Myocyte (in vitro differentiated cells): Measurements from ENCODE around the gene LRP1B. TPM values are rescaled to one million over a fixed set of nuclear protein-coding genes. Genes with fewer than 3 reads are reported as not detected.
"Not testable (repeated sequence)": the region's sequence is repeated elsewhere in the genome, so short reads cannot be mapped to it uniquely, and the experiment has no call there.

ENCODE experiments used
- DNase-seq: peaks from one replicate; pipeline ENCODE4 v3.0.0-alpha.2; 2012; ENCODE audit warnings: low read depth
- total RNA-seq: library from RNA; depleted of rRNA; stranded (reverse); fragments of >200 nt; gene quantifications from 2 replicates; pipeline ENCODE4 v1.2.3, GENCODE V29; 2014

The LRP1B gene
- total RNA-seq, 1 donor from 2014 or later = 0.05 TPM

DNA sequence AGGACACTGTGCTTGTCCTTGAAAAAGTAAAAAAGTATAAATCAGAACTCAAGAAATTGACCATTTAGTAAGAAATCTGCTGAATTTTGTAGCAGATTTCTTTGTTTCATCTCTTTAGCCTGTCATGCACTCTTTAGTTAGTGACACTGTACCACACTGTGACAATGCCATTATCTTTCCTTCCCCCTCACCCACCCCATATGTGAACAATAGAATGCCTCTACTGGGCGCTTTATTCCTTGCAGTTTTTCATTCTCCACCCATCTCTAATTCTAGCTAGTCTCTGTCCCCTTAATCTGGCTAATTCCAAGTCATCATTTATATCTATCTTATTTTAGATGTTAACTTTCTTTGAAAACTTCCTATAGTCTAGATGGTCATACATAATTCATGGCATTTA is 241.0 kb downstream of the LRP1B start:
- DNase-seq = no peak

DNA sequence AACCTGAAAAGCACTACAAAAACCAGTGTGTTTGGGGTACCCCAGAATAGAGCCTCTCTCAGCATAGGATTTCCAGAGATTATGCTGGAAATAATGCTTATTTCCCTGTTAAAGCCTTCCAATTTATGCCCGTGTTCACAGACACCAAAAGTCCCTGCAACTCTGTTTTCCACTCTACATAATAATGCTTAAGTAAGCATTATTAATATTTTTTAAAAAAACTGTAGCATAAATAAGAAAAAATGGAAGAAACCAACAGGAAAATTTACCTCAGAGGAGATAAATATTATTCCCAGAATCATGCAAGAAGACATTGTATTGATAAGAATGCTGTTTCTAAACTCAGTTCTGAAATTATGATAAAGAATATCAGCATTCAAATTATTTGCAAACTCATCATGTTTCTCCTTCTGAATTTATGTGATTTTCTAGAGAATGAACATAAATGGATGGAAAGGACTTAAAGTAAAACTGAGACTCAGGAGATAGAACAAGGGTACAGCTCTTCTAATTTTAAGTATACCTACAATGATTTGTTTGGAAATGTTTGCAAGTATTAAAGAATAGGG is 241.7 kb downstream of the LRP1B start:
- DNase-seq = no peak

DNA sequence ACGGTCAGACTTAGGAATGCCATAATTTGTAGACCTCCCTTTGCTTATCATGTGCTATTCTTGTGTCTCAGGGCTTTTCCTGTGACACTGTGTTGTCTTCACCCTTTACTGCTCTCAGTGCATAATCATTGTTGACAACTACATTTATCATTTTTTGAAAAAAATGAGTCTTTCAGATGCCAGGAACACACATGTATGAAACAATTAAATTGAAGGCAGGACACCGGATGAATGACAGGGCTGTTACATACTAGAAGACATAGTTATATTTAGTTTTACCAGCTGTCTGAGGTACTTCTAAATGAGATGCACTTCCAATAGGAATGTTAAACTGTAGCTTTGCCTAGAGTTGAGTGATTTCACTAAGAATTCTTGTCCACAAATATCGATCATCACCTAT is 243.5 kb downstream of the LRP1B start:
- DNase-seq = no peak

DNA sequence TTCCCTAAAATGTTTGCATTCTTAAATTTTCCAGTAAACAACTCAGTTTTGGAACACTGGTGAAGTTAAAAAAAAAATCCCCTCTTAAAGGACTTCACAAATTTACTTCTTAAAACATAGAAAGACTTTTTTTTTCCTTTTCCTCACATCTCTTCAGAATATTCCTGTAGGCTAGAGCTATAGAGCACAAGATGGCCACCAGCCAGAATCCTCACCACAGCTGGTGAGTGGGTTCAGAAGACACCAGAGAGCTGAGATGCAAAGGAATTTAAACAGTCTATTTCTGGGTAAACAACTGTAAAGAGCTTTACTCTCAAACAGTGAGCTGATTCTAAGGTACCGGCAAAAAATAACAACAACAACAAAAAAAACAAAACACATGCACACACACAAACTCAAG is 252.8 kb downstream of the LRP1B start:
- no peak for DNase-seq

DNA sequence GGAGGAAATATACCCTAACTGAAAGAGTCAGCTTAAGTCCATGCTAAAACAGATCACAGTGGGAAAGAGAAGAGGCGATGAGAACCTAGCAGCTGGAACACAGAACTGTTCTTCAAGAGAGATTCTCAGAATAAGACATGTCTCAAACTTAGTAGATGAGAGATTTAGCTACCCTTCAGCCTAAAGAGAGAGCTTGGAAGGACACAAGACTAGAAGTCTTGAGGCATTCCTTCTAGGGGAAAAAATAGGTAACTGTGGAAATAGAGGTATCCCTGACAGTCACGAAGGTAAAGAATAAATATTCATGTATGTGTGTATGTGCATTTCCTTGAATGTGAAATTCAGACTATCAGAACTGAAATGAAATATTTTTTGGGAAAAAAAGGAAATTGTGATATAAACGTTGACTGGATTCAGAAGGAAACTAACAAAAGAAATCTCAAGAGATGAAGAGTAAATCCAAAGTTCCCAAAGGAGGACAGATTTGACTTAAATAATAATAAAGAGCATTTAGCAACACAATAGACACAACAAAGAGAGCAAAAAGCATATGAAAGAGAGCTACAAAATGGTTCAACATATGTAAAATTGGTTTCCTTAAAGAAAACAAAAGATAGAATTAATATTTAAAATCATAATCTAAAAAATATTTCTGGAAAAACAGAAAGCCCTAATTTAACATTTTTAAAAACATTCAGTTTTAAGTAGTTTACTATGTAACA is 258.7 kb downstream of the LRP1B start:
- no peak for DNase-seq

DNA sequence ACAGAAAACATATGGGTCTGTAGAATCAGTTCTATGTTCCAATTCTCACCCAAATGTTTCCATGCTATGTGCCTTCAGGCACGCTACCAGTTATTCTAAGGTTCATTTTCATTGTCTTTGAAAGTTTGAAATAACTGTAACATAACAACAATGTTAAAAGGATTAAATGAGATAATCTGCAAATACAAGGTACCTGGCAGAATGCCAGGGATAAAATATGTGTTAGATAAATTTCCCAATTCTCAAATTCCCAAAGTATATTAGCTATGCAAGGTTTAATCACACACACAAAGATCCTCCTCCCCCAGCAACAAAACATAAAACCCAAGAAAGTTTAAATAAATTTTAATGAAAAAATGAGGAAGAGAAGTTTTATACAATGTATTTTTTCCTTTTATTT is 261.2 kb downstream of the LRP1B start:
- no peak for DNase-seq

DNA sequence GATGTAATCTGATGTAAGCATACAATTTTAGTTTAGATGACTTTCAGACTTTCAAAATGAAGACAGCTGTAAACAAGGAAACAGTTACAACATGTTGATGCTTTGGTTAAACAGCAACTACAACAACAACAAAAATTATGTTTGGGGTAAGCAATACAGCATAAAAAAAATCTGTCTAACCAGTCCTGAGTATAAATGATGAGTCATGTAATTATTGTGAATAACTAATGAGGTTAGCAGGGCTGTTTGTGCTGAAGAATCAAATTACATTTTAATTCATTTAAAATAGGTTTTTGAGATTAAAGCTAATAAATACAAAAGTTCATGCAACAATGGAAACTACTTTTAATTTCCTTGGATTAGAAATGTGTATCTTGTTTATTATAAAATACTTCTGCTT is 266.9 kb downstream of the LRP1B start:
- no peak for DNase-seq

DNA sequence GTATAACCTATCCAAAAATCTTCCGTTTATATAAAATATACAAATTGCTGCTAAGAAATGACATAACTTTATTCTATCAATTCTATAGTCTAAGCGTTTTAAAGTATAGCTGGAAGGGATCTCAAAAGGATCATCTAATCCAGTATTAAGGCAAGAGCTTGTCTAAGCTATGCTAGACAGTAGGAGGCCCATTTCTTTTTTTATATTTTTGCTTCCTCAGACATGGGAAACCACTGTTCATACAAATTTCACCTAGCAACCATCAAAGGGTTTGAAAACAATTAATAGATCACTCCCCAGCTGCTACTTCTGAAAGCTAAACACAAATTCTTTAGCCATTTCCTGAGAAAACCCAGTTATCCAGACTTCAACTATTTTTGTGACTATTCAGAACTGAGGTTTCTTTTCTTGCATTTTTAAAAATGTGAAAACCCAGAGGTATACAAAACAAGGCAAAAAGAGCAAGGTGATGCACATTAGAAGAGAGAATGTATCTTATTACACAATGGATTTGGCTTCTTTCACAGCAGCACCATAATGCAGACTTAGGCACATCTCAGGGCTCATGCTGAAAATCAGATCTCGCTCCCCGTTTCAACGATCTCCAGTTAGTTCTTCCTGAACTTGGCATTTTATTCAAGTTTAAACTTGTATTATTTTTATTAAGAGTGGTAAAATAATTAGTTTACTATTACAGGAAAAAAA is 274.4 kb downstream of the LRP1B start:
- no peak for DNase-seq

DNA sequence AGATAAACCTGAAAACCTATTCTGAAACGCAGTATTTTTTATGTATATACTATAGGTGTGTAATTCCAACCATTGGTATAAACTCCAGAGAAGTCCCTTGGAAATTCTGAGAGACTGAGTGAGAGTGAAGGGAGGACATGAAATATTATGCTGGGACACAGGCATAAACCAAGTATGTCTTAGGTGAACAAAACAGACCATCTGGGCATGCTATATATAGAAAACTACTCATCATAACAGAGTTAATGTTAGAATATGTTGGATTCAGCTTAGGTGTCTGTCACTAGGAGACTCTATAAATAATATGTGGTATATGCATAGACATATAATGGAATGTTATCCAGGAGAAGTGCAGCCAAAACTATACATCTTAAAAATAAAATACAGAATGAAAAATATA is 282.6 kb downstream of the LRP1B start:
- peak; percentile 0 for DNase-seq

DNA sequence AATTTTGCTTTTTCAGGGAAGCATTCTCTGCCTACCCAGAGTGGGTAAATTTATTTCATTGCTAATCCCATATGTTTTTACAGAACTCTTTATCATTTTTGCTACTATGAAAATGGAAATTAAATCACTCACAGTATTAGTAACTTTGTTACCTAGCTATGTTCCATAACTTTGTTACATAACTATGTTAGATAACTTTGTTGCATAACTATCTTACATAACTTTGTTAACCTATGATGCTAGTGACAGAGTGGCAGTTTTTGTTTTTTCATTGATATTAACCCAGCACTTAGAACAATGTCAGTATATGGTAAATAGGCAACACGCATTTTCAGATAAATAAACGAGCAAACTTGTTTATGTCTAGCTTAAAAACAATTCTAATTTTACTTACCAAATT is 286.6 kb downstream of the LRP1B start:
- no peak for DNase-seq

DNA sequence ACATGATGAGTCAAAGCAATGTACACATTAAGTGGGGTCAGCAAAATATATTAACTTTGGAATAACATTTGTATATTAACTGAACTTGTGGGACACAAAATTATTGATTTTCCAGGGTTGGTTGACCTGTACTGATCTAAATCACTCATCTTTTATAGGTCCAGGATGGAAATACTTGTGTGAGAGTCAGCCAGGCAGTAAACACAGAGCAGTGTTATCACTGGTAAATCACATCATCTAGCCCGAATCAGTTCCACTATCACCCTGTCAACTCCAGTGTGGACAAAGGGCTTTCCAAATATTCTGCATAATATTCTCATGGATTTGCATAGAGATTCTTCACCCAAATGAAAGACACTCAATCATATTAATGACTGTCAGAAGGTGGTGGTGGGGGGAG is 295.7 kb downstream of the LRP1B start:
- no peak for DNase-seq

DNA sequence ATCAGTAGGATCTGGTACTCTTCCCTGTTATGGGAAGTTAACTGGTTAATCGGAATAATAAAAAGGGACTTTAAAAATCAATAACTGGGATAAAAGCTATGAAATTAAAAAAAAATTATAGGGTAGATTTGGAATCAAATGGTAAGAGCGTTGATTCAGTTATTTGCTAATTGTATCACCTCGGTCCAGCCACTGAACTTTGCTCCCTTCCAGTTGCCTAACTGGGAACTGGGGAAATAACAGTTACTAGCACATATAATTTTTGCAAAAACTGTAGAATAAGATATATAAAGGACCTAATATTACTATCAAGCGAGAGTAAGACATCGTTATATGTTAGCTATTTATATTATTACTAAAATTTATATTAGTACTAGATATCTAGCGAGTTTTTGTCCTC is 302.1 kb downstream of the LRP1B start:
- no peak for DNase-seq

DNA sequence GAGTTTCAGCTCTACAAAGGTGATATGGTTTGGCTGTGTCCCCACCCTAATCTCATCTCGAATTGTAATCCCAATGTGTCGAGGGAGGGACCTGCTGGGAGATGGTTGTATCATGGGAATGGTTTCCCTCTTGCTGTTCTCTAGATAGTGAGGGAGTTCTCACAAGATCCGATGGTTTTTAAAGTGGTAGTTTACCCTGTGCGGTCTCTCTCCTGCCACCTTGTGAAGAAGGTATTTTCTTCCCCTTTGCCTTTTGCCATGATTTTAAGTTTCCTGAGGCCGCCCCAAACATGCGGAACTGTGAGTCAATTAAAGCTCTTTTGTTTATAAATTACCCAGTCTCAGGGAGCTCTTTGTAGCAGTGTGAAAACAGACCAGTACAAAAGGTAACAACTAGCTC is 306.0 kb downstream of the LRP1B start:
- DNase-seq = no peak

DNA sequence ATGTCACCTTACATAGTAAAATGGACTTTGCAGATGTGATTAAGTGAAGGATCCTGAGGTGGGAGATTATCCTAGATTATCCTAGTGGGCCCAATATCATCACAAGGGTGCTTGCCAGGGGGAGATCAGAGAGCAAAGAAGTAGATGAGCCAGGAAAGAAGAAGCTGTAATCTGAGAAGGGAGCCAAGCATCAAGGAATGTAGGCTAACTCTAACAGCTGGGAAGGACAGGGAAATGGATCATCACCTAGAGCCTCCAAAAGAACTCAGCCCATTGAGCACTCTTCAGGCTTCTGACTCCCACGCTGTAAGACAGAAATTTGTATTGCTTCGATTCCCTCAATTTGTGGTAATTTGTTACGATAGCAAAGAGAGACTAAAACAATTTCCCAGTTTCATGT is 309.9 kb downstream of the LRP1B start:
- no peak for DNase-seq

DNA sequence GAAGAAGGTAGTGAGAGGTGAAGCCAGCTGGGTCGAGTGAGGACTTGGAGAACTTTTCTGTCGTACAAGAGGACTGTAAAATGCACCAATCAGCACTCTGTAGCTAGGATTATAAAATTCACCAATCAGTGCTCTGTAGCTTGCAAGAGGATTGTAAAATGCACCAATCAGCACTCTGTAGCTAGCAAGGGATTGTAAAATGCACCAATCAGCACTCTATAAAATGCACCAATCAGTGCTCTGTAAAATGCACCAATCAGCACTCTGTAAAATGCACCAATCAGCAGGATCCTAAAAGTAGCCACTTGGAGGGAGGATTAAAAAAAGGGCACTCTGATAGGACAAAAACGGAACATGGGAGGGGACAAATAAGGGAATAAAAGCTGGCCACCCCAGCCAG is 315.5 kb downstream of the LRP1B start:
- DNase-seq = not testable (repeated sequence)

DNA sequence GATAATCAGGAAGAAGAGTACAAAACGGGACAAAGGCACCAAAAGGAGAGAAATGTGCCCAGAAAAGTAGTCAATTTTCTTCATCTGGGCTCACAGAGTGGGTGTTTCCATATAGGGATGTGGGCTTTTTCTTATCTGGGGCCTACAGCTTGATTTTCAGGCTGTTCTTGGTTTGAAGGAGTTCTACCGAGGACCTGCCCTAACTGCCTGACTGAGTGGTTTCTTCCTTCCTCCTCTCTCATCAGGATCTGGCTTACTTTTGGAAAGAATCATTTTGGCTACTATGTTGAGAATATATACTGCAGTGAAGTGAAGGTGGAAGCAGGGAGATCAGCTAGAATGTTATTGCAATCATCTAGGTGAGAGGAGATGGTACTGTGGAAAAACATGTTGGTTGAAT is 316.7 kb downstream of the LRP1B start:
- no peak for DNase-seq

DNA sequence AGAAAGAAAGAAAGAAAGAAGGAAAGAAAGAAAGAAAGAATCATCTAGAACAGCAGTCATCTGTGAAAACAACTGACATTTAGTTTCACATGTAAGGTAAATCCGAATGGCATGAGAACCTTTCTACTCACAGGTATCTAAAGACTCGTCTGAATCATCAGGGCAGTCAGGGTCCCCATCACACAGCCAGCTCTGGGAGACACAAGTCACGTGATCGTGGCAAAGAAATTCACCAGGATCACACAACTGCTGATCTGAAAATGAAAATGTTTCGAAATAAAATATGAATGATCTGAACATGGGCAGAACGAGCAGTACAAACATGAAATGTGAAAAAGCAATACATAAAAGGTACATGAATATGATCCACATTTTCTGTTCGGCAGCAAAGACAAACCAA is 320.7 kb downstream of the LRP1B start:
- DNase-seq = no peak

DNA sequence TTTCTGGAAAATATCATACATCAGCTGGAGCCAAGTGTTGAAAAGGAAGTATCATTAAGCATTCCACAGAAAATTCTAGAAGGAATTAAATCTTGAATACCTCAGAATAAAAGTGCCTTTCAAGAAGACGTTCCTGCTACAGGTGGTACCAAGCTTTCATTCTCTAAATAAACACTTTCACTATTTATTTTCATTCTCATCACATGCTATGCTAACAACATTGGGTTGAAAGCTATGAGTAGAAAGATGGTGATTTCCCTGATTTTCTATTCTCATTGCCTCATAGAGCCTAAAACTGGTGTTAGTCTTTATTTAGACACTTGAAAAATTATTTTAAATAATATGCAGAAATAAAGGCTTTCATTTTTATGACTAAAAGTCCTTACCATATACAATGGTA is 324.7 kb downstream of the LRP1B start:
- DNase-seq = no peak

DNA sequence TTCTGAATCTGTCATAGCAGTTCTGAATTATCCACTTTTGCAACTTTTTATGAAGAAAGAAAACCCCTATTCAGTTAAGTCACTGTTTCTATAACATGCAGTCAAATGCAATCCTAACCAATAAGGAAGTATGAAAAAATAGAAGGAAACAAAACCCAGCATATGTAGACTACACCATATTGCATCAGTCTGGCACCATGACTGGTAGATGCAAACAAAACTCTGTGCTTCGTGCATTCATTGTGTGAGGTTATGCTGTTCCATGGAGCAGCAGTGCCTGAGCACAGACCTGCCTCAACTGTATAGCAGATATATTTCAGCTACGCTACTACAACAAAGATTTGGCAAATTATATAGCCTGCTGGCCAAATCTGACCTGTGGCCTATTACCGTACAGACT is 325.5 kb downstream of the LRP1B start:
- DNase-seq = no peak

DNA sequence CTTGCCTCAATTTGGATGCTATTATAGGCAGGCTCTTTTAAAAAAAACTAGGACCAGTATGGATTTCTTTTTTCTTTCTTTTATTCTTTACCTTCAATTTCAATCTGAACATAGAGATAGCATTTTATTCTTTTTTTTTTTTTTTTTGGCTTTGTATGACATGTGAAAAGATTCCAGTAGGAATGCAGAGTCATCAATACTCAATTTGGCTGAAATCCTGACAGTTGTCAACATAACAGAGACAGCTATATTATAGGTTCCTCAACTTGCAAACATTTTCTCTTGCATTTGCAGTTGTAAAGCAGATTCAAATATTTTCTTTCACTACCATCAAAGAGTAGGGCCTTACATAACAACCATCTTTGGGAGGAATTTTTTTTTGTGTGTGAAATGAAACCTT is 334.4 kb downstream of the LRP1B start:
- DNase-seq = no peak

DNA sequence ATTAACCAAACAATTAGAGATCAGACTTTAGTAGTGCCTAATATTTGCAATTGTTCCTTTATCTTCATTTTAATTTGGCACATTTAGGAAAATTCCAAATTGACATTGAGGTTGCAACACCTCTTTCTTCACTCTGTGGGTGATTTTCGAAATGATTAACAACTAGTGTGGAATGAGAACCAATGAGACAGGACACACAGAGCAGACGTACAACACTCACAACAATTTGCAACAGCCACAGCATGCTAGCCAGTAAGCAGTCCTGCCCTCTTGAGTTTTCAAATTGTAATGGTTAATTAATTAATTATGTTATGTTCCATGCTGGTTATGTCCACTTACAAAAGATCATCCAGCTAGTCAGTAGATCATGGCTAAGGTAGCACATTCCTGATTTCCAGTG is 339.3 kb downstream of the LRP1B start:
- no peak for DNase-seq

DNA sequence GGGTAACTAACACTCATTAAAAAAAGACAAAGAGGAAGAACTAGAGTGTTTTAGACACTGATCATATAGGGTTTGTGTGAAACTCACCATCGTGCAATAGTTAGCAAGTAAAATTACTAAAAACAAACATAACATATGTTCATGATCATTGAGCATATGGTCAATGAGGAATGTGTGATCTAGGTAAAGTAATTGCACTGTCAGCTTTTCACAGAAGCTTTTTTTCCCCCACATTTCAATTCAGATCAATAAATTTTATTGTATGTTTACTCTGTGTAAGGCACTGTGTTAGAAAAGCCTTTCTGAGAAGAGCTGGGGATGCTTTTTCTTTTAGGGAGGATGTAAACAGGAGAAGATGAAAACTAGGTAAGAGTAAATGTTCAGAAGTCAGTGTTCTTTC is 348.2 kb downstream of the LRP1B start:
- DNase-seq = no peak

DNA sequence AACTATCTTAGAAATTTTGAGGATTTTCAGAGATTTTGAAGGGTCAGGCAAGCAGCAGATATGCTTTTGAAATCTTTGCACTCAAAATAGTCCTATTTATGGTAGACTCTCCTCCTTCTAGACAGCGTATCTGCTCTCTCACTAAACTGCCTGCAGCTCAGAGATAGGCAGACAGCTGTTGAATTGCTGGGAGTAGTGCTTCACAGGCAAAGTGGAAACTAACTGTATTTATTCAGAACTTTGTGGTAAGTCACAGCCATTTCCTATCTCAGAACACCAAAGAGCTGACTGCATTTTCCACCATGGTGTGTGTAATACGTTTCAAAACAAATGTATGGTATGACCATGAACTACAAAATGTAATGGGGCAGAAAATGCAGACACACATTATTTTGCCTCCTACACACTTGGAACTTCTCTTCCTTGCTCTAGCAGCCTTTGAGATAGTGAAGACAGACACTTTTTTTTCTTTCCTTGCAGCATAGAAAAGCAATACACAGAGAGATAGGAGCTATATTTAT is 352.4 kb downstream of the LRP1B start:
- DNase-seq = no peak
